WTC11 (cell line): ENCODE results near the gene RYR1. TPM values are rescaled to one million over a fixed set of nuclear protein-coding genes. Genes with fewer than 3 reads are reported as not detected.
A peak's percentile ranks its signal among the peaks of the same experiment; 100 is the strongest.

Experiments used
- ATAC-seq: fragments of 200-7000 bp; cut with Tn5 transposase; 2 replicates; pipeline ENCODE4 v1.10.0; 2021; ENCODE audit warnings: mild to moderate bottlenecking, moderate library complexity
- CTCF ChIA-PET: fragments of 300-600 bp; sonication (Branson Sonifier 250); formaldehyde crosslinking; loops from one replicate; lab custom pipeline; 2021; ENCODE audit warnings: antibody characterized with exemption; lab: Charles Lee
- POLR2A ChIA-PET: fragments of 350-600 bp; sonication (Branson Sonifier 250); formaldehyde crosslinking; loops from one replicate; lab custom pipeline; 2021; ENCODE audit warnings: antibody characterized with exemption; lab: Charles Lee
- DNase-seq: peaks from one replicate; pipeline ENCODE4 v3.0.0; 2021; ENCODE audit warnings: low spot score
- H3K27ac Mint-ChIP-seq: 2 replicates; pipeline ENCODE4 v1.8.0; 2021; ENCODE audit warnings: mixed read lengths
- H3K27me3 Mint-ChIP-seq: 2 replicates; pipeline ENCODE4 v1.8.0; 2021; ENCODE audit warnings: low read depth, mild to moderate bottlenecking, moderate library complexity, mixed read lengths
- H3K36me3 Mint-ChIP-seq: 2 replicates; pipeline ENCODE4 v1.8.0; 2021; ENCODE audit warnings: mixed read lengths
- H3K4me1 Mint-ChIP-seq: 2 replicates; pipeline ENCODE4 v1.8.0; 2022; ENCODE audit warnings: mixed read lengths
- H3K4me3 Mint-ChIP-seq: 2 replicates; pipeline ENCODE4 v1.8.0; 2021; ENCODE audit warnings: mild to moderate bottlenecking, moderate library complexity, mixed read lengths
- H3K9me3 Mint-ChIP-seq: 2 replicates; pipeline ENCODE4 v1.8.0; 2021; ENCODE audit warnings: mixed read lengths
- CREM ChIP-seq: sonication (generic); formaldehyde crosslinking; IDR thresholded peaks from 2 replicates; pipeline ENCODE4 v1.8.1; 2022; ENCODE audit warnings: mild to moderate bottlenecking, missing genetic modification reagents, moderate library complexity
- ETV6 ChIP-seq: sonication (generic); formaldehyde crosslinking; IDR thresholded peaks from 2 replicates; pipeline ENCODE4 v1.8.1; 2022; ENCODE audit warnings: mild to moderate bottlenecking, missing genetic modification reagents
- HMGXB4 ChIP-seq: sonication (generic); formaldehyde crosslinking; IDR thresholded peaks from 2 replicates; pipeline ENCODE4 v1.8.1; 2023; ENCODE audit warnings: mild to moderate bottlenecking, moderate library complexity, missing genetic modification reagents
- NFATC4 ChIP-seq: fragments of 250-450 bp; sonication (Bioruptor Pico); IDR thresholded peaks from 2 replicates; pipeline ENCODE4 v1.9.0; 2021; ENCODE audit warnings: mild to moderate bottlenecking
- NFE2L1 ChIP-seq: sonication (generic); formaldehyde crosslinking; IDR thresholded peaks from 2 replicates; pipeline ENCODE4 v1.8.1; 2023; ENCODE audit warnings: missing genetic modification reagents
- PRRX2 ChIP-seq: fragments of 250-450 bp; sonication (Bioruptor Pico); IDR thresholded peaks from 2 replicates; pipeline ENCODE4 v1.8.0; 2021; ENCODE audit warnings: mild to moderate bottlenecking
- RELA ChIP-seq: sonication (generic); formaldehyde crosslinking; IDR thresholded peaks from 2 replicates; pipeline ENCODE4 v1.8.1; 2022; ENCODE audit warnings: missing genetic modification reagents, mild to moderate bottlenecking, borderline replicate concordance
- SOX15 ChIP-seq: fragments of 250-450 bp; sonication (Bioruptor Pico); IDR thresholded peaks from 2 replicates; pipeline ENCODE4 v1.9.0; 2021; ENCODE audit warnings: mild to moderate bottlenecking
- ZNF219 ChIP-seq: sonication (generic); formaldehyde crosslinking; IDR thresholded peaks from 2 replicates; pipeline ENCODE4 v1.8.0; 2023; ENCODE audit warnings: missing genetic modification reagents, mild to moderate bottlenecking, borderline replicate concordance
- ZNF232 ChIP-seq: sonication (generic); formaldehyde crosslinking; IDR thresholded peaks from 2 replicates; pipeline ENCODE4 v1.8.0; 2022; ENCODE audit warnings: mild to moderate bottlenecking, missing genetic modification reagents
- ZNF263 ChIP-seq: sonication (generic); formaldehyde crosslinking; IDR thresholded peaks from 2 replicates; pipeline ENCODE4 v1.8.1; 2022; ENCODE audit warnings: low read depth, mild to moderate bottlenecking, moderate library complexity, missing genetic modification reagents
- ZNF281 ChIP-seq: sonication (generic); formaldehyde crosslinking; IDR thresholded peaks from 2 replicates; pipeline ENCODE4 v1.8.0; 2023; ENCODE audit warnings: mild to moderate bottlenecking, missing genetic modification reagents
- ZNF423 ChIP-seq: fragments of 250-450 bp; sonication (Bioruptor Pico); IDR thresholded peaks from 2 replicates; pipeline ENCODE4 v2.1.2; 2022; ENCODE audit warnings: mild to moderate bottlenecking, moderate library complexity
- ZNF425 ChIP-seq: fragments of 250-450 bp; sonication (Bioruptor Pico); conservative IDR thresholded peaks from 2 replicates; pipeline ENCODE4 v1.9.0; 2021; ENCODE audit warnings: mild to moderate bottlenecking
- ZNF532 ChIP-seq: fragments of 250-450 bp; sonication (Bioruptor Pico); IDR thresholded peaks from 2 replicates; pipeline ENCODE4 v1.9.0; 2021; ENCODE audit warnings: mild to moderate bottlenecking, borderline replicate concordance
- total RNA-seq: library from RNA; stranded (reverse); gene quantifications from 3 replicates; pipeline ENCODE4 v1.2.3, GENCODE V29; 2021
- TF ChIP-seq, protein P1 (sequence below): sonication (generic); formaldehyde crosslinking; IDR thresholded peaks from 2 replicates; pipeline ENCODE4 v1.8.1; 2023; ENCODE audit warnings: mild to moderate bottlenecking, missing genetic modification reagents, moderate library complexity
- TF ChIP-seq, protein P2 (sequence below): sonication (generic); formaldehyde crosslinking; IDR thresholded peaks from 2 replicates; pipeline ENCODE4 v1.8.1; 2022; ENCODE audit warnings: low read depth, missing genetic modification reagents, borderline replicate concordance
- TF ChIP-seq, protein P3 (sequence below): sonication (generic); formaldehyde crosslinking; IDR thresholded peaks from 2 replicates; pipeline ENCODE4 v1.8.0; 2022; ENCODE audit warnings: mild to moderate bottlenecking, missing genetic modification reagents

The RYR1 gene
- total RNA-seq, 1 experiment from 2014 or later = 24.2 TPM

GRCh38 chr19:38389101-38389925 lies 44.2 kb upstream of the RYR1 start (continued):
- TF ChIP-seq, protein P1, sequence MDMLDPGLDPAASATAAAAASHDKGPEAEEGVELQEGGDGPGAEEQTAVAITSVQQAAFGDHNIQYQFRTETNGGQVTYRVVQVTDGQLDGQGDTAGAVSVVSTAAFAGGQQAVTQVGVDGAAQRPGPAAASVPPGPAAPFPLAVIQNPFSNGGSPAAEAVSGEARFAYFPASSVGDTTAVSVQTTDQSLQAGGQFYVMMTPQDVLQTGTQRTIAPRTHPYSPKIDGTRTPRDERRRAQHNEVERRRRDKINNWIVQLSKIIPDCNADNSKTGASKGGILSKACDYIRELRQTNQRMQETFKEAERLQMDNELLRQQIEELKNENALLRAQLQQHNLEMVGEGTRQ (CRISPR knock-in tag) = peak; percentile 96
- peak; percentile 77 for TF ChIP-seq HMGXB4 (CRISPR knock-in tag)
- peak; percentile 46; the same call in 1 of the 2 replicates for TF ChIP-seq ZNF232 (CRISPR knock-in tag)
- TF ChIP-seq, protein P2, sequence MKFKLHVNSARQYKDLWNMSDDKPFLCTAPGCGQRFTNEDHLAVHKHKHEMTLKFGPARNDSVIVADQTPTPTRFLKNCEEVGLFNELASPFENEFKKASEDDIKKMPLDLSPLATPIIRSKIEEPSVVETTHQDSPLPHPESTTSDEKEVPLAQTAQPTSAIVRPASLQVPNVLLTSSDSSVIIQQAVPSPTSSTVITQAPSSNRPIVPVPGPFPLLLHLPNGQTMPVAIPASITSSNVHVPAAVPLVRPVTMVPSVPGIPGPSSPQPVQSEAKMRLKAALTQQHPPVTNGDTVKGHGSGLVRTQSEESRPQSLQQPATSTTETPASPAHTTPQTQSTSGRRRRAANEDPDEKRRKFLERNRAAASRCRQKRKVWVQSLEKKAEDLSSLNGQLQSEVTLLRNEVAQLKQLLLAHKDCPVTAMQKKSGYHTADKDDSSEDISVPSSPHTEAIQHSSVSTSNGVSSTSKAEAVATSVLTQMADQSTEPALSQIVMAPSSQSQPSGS (CRISPR knock-in tag) = no peak
- no peak for TF ChIP-seq NFE2L1 (CRISPR knock-in tag)
- TF ChIP-seq ZNF532 = no peak
- TF ChIP-seq CREM (CRISPR knock-in tag) = peak; percentile 60; the same call in 1 of the 2 replicates
- TF ChIP-seq ETV6 (CRISPR knock-in tag) = 0 out of 2 replicates have a peak, but pooled peaks have one; percentile 57
- TF ChIP-seq PRRX2 = 0 out of 2 replicates have a peak, but pooled peaks have one; percentile 60

DNA sequence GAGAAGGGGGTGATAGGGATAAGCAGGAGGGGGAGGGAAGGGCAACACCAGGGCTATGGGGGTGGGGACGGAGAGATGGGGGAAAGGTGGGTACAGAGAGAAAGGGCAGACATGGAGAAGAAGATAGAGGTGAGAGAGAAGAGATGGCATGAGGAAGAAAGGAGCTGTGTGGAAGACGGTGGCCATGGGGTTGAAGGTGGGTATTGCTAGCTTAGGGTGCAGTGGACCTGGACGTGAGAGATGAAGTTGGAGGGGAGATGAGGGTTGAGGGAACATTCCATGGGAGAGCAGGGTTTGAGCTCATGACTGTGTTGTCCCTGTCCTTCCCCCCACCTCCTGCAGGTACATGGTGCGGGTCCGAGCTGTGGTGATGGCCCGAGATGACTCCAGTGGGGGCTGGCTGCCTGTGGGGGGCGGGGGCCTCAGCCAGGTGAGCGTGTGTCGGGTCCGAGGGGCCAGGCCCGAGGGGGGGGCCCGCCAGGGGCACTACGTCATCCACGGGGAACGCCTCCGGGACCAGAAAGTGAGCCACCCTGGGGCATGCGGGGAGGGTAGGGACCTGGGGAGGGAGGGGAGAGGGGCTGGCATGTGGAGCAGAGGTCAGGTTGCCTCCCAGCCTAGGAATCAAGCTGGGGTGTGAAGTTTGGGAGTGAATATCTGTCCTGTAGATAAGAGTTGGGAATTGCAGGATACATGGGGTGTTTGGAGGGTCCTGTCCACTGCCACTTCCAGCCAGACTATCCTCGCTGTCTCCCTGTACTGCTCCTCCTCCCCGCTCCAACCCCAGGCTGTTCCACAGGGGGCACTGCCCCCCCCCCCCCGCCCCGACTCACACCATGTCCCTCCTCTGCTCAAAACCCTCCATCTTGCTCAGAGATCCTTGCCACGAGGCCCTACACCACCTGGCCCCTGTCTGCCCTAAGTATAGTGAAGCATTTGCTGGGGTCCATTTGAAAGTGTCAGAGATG lies 43.2 kb upstream of the RYR1 start:
- H3K27me3 Mint-ChIP-seq = peaks cover 10% of the 10 kb centered on the region
- ChIA-PET POLR2A (interaction anchor here (0.7 to 1.5 kb wide), 3 partner anchors 12 to 152 kb away, joined by 3 to 9 read pairs (median 5); partner anchors contain the start of genes FAM98C and PSMD8), CTCF (interaction anchor here (0.6 to 3.9 kb wide), 5 partner anchors 13 to 345 kb away, joined by 3 to 110 read pairs (median 3); partner anchors contain the start of genes FAM98C and PSMD8)
- peak overlapping the region; percentile 83 for H3K4me3 Mint-ChIP-seq
- H3K4me1 Mint-ChIP-seq = peaks cover 34% of the 10 kb centered on the region
- no peak for DNase-seq
- H3K27ac Mint-ChIP-seq = no peak overlapping the region
- H3K9me3 Mint-ChIP-seq = no peaks in the 10 kb centered on the region
- peaks cover 24% of the 10 kb centered on the region for H3K36me3 Mint-ChIP-seq
- ATAC-seq = no peak
- TF ChIP-seq RELA (CRISPR knock-in tag) (no peak), ZNF423 (CRISPR knock-in tag) (no peak), ZNF219 (CRISPR knock-in tag) (no peak), NFATC4 (no peak), ZNF263 (CRISPR knock-in tag) (no peak), ZNF281 (CRISPR knock-in tag) (no peak), ZNF425 (CRISPR knock-in tag) (no peak), ZNF232 (CRISPR knock-in tag) (no peak), SOX15 (CRISPR knock-in tag) (no peak)
- TF ChIP-seq, protein P3, sequence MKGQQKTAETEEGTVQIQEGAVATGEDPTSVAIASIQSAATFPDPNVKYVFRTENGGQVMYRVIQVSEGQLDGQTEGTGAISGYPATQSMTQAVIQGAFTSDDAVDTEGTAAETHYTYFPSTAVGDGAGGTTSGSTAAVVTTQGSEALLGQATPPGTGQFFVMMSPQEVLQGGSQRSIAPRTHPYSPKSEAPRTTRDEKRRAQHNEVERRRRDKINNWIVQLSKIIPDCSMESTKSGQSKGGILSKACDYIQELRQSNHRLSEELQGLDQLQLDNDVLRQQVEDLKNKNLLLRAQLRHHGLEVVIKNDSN = no peak
